Measurements from ENCODE around the gene TFAP2A.

TFAP2A gene

GRCh38 chr6:10414756-10415616 is at the start of gene TFAP2A:
Gene TFAP2A (minus strand): TSS chr6:10415074. CDS start chr6:10414991, 83 bp downstream.
- DNase-seq (ENCODE audit: insufficient read length, low spot score): peak; percentile 67
- FAIRE-seq: peak; percentile 52

GRCh38 chr6:10463491-10464481 is 48.9 kb upstream of the TFAP2A start:
- FAIRE-seq (no peak), DNase-seq (ENCODE audit: insufficient read length, low spot score) (no peak)

- FAIRE-seq: no peak
These were observed 48.2 kb upstream of the TFAP2A start for GRCh38 chr6:10463040-10463439.

GRCh38 chr6:10461850-10462249 is 47.0 kb upstream of the TFAP2A start:
- no peak for FAIRE-seq
- no peak for DNase-seq (ENCODE audit: insufficient read length, low spot score)

More at GRCh38 chr6:10463040-10463439, 48.2 kb upstream of the TFAP2A start:
- no peak for DNase-seq (ENCODE audit: insufficient read length, low spot score)

- DNase-seq (ENCODE audit: insufficient read length, low spot score) (no peak), FAIRE-seq (no peak)
These were observed 45.2 kb upstream of the TFAP2A start for GRCh38 chr6:10460096-10460495.

GRCh38 chr6:10458287-10458686 is 43.4 kb upstream of the TFAP2A start:
- no peak for DNase-seq (ENCODE audit: insufficient read length, low spot score)
- no peak for FAIRE-seq

GRCh38 chr6:10453596-10453995 is 38.7 kb upstream of the TFAP2A start:
- FAIRE-seq (no peak), DNase-seq (ENCODE audit: insufficient read length, low spot score) (no peak)

- DNase-seq (ENCODE audit: insufficient read length, low spot score) (peak; percentile 95), FAIRE-seq (peak; percentile 98)
These were observed 37.1 kb upstream of the TFAP2A start for GRCh38 chr6:10451828-10452509.

GRCh38 chr6:10451394-10451793 is 36.5 kb upstream of the TFAP2A start:
- FAIRE-seq (no peak), DNase-seq (ENCODE audit: insufficient read length, low spot score) (no peak)

- no peak for DNase-seq (ENCODE audit: insufficient read length, low spot score)
- no peak for FAIRE-seq
These were observed 34.9 kb upstream of the TFAP2A start for GRCh38 chr6:10449751-10450150.

- FAIRE-seq (peak; percentile 59), DNase-seq (ENCODE audit: insufficient read length, low spot score) (no peak)
These were observed 33.2 kb upstream of the TFAP2A start for GRCh38 chr6:10448096-10448495.

GRCh38 chr6:10446548-10446947 is 31.7 kb upstream of the TFAP2A start:
- DNase-seq (ENCODE audit: insufficient read length, low spot score) (no peak), FAIRE-seq (no peak)

- no peak for FAIRE-seq
- DNase-seq (ENCODE audit: insufficient read length, low spot score): no peak
These were observed 26.8 kb upstream of the TFAP2A start for GRCh38 chr6:10441655-10442009.

- peak; percentile 96 for FAIRE-seq
- peak; percentile 87 for DNase-seq (ENCODE audit: insufficient read length, low spot score)
These were observed 26.3 kb upstream of the TFAP2A start for GRCh38 chr6:10441004-10441654.

- DNase-seq (ENCODE audit: insufficient read length, low spot score) (no peak), FAIRE-seq (no peak)
These were observed 23.0 kb upstream of the TFAP2A start for GRCh38 chr6:10437891-10438290.

GRCh38 chr6:10434235-10434634 is 19.4 kb upstream of the TFAP2A start:
- DNase-seq (ENCODE audit: insufficient read length, low spot score): no peak

GRCh38 chr6:10433322-10433721 is 18.4 kb upstream of the TFAP2A start:
- DNase-seq (ENCODE audit: insufficient read length, low spot score) (no peak), FAIRE-seq (peak; percentile 48)

More at GRCh38 chr6:10434235-10434634, 19.4 kb upstream of the TFAP2A start:
- no peak for FAIRE-seq

- DNase-seq (ENCODE audit: insufficient read length, low spot score) (peak; percentile 60), FAIRE-seq (peak; percentile 54)
These were observed 16.7 kb upstream of the TFAP2A start for GRCh38 chr6:10431423-10432164.

- no peak for DNase-seq (ENCODE audit: insufficient read length, low spot score)
- FAIRE-seq: peak; percentile 9
These were observed 15.0 kb upstream of the TFAP2A start for GRCh38 chr6:10429638-10430427.
